AG09309 (cell line): ENCODE results near the gene SDK2.

Experiments
- DNase-seq: peaks from one replicate; pipeline ENCODE4 v3.0.0-alpha.2; 2010; ENCODE audit warnings: low read depth
- H3K4me3 ChIP-seq: 2 replicates; pipeline ENCODE4 v1.5.1; 2011; ENCODE audit warnings: mild to moderate bottlenecking, low read depth, low read length, moderate library complexity; ENCODE audit not compliant: control insufficient read depth
- CTCF ChIP-seq: IDR thresholded peaks from 2 replicates; pipeline ENCODE4 v1.5.1; 2011; ENCODE audit warnings: mild to moderate bottlenecking, low read depth, low read length, inconsistent platforms; ENCODE audit not compliant: insufficient read depth, control insufficient read depth; ENCODE audit errors: missing control alignments

Gene SDK2

GRCh38 chr17:73423806-73424205 is 220.4 kb downstream of the SDK2 start:
- no peak overlapping the region for H3K4me3 ChIP-seq
- DNase-seq, result no peak
- TF ChIP-seq CTCF, result no peak

- no peak for TF ChIP-seq CTCF
- H3K4me3 ChIP-seq, result no peak overlapping the region
- no peak for DNase-seq
Observed at GRCh38 chr17:73423159-73423715, 221.0 kb downstream of the SDK2 start.

- no peak for DNase-seq
- no peak for TF ChIP-seq CTCF
Observed at GRCh38 chr17:73422121-73422520, 222.1 kb downstream of the SDK2 start.

GRCh38 chr17:73420897-73421296 is 223.3 kb downstream of the SDK2 start:
- TF ChIP-seq CTCF, result peak; percentile 29
- no peak for DNase-seq
- H3K4me3 ChIP-seq, result no peak overlapping the region

More at GRCh38 chr17:73422121-73422520, 222.1 kb downstream of the SDK2 start:
- H3K4me3 ChIP-seq, result no peak overlapping the region

- no peak for DNase-seq
- no peak overlapping the region for H3K4me3 ChIP-seq
- no peak for TF ChIP-seq CTCF
Observed at GRCh38 chr17:73419881-73420280, 224.4 kb downstream of the SDK2 start.

- no peak overlapping the region for H3K4me3 ChIP-seq
- no peak for DNase-seq
- no peak for TF ChIP-seq CTCF
Observed at GRCh38 chr17:73419051-73419450, 225.2 kb downstream of the SDK2 start.

GRCh38 chr17:73415782-73416181 is 228.5 kb downstream of the SDK2 start:
- no peak for TF ChIP-seq CTCF
- H3K4me3 ChIP-seq, result no peak overlapping the region
- no peak for DNase-seq
